DMS53 (cell line): ENCODE data around the gene RADIL.
A peak's percentile ranks its signal among the peaks of the same experiment; 100 is the strongest.
"Not testable (repeated sequence)": the region's sequence is repeated elsewhere in the genome, so short reads cannot be mapped to it uniquely, and the experiment has no call there.

Experiments
- DNase-seq: peaks from one replicate; lab custom pipeline; 2025; lab: John Stamatoyannopoulos, UW

Gene RADIL

GRCh38 chr7:4808565-4808964 lies 75.0 kb downstream of the RADIL start:
- DNase-seq: no peak

GRCh38 chr7:4808026-4808425 lies 75.5 kb downstream of the RADIL start:
- DNase-seq: no peak

- no peak for DNase-seq
Observed at GRCh38 chr7:4807598-4808016, 75.9 kb downstream of the RADIL start.

GRCh38 chr7:4806983-4807597 lies 76.4 kb downstream of the RADIL start:
- DNase-seq: no peak

- DNase-seq: peak; percentile 24
Observed at GRCh38 chr7:4805984-4806300, 77.6 kb downstream of the RADIL start.

- peak; percentile 70 for DNase-seq
Observed at GRCh38 chr7:4805110-4805983, 78.2 kb downstream of the RADIL start.

- DNase-seq: peak; percentile 26
Observed at GRCh38 chr7:4803397-4804241, 79.9 kb downstream of the RADIL start.

- not testable (repeated sequence) for DNase-seq
Observed at GRCh38 chr7:4802577-4802976, 80.9 kb downstream of the RADIL start.

GRCh38 chr7:4801839-4802231 lies 81.7 kb downstream of the RADIL start:
- DNase-seq: peak; percentile 46

- peak; percentile 39 for DNase-seq
Observed at GRCh38 chr7:4800926-4801838, 82.3 kb downstream of the RADIL start.

GRCh38 chr7:4800487-4800886 lies 83.0 kb downstream of the RADIL start:
- peak; percentile 49 for DNase-seq

GRCh38 chr7:4799508-4800268 lies 83.8 kb downstream of the RADIL start:
- DNase-seq: peak; percentile 68

GRCh38 chr7:4798706-4799235 lies 84.7 kb downstream of the RADIL start:
- peak; percentile 44 for DNase-seq

GRCh38 chr7:4797858-4798705 lies 85.4 kb downstream of the RADIL start:
- peak; percentile 69 for DNase-seq

- DNase-seq: no peak
Observed at GRCh38 chr7:4796453-4796852, 87.1 kb downstream of the RADIL start.

- DNase-seq: no peak
Observed at GRCh38 chr7:4794591-4795350, 88.7 kb downstream of the RADIL start.

GRCh38 chr7:4794171-4794570 lies 89.3 kb downstream of the RADIL start:
- not testable (repeated sequence) for DNase-seq

GRCh38 chr7:4793385-4793993 lies 90.0 kb downstream of the RADIL start:
- DNase-seq: not testable (repeated sequence)
